HG03565 (cell line): ENCODE data around the gene RAB10.
"Not testable (repeated sequence)": the region's sequence is repeated elsewhere in the genome, so short reads cannot be mapped to it uniquely, and the experiment has no call there.

Experiments used
- ATAC-seq: cut with Tn5 transposase; IDR thresholded peaks from one replicate; pipeline ENCODE4 v1.9.1; 2021; ENCODE audit warnings: mild to moderate bottlenecking, moderate library complexity; ENCODE audit not compliant: unreplicated experiment

RAB10 gene

GRCh38 chr2:26144953-26145680 lies 111.2 kb downstream of the RAB10 start:
- ATAC-seq, result no peak

GRCh38 chr2:26148501-26148900 lies 114.6 kb downstream of the RAB10 start:
- no peak for ATAC-seq

- ATAC-seq, result no peak
Measured at GRCh38 chr2:26150243-26150642, 116.4 kb downstream of the RAB10 start.

- ATAC-seq, result no peak
Measured at GRCh38 chr2:26157580-26157979, 123.7 kb downstream of the RAB10 start.

GRCh38 chr2:26161926-26162325 lies 128.0 kb downstream of the RAB10 start:
- ATAC-seq, result no peak

GRCh38 chr2:26162963-26163362 lies 129.1 kb downstream of the RAB10 start:
- no peak for ATAC-seq

- no peak for ATAC-seq
Measured at GRCh38 chr2:26164231-26164630, 130.3 kb downstream of the RAB10 start.

GRCh38 chr2:26164641-26165211 lies 130.8 kb downstream of the RAB10 start:
- no peak for ATAC-seq

- ATAC-seq, result no peak
Measured at GRCh38 chr2:26165403-26165802, 131.5 kb downstream of the RAB10 start.

GRCh38 chr2:26166541-26166940 lies 132.7 kb downstream of the RAB10 start:
- not testable (repeated sequence) for ATAC-seq

GRCh38 chr2:26168785-26169184 lies 134.9 kb downstream of the RAB10 start:
- no peak for ATAC-seq

GRCh38 chr2:26169226-26169625 lies 135.3 kb downstream of the RAB10 start:
- ATAC-seq, result no peak

- no peak for ATAC-seq
Measured at GRCh38 chr2:26169681-26170414, 136.0 kb downstream of the RAB10 start.

- ATAC-seq, result no peak
Measured at GRCh38 chr2:26170795-26171194, 136.9 kb downstream of the RAB10 start.

- no peak for ATAC-seq
Measured at GRCh38 chr2:26172189-26172870, 138.4 kb downstream of the RAB10 start.

GRCh38 chr2:26172871-26173775 lies 139.2 kb downstream of the RAB10 start, which contains the start of gene GAREM2:
Gene GAREM2, plus strand, starts transcription at chr2:26173088. Its CDS starts 133 bp downstream, at chr2:26173221.
- ATAC-seq, result no peak

- no peak for ATAC-seq
Measured at GRCh38 chr2:26173776-26174482, 140.0 kb downstream of the RAB10 start.

- no peak for ATAC-seq
Measured at GRCh38 chr2:26174691-26175465, 141.0 kb downstream of the RAB10 start.
